Upper lobe of right lung (tissue), 1 donor: ENCODE data around the gene TRIM38. TPM values are rescaled to one million over a fixed set of nuclear protein-coding genes. Genes with fewer than 3 reads are reported as not detected.

Experiments
- ATAC-seq: fragments of 200-7000 bp; cut with Tn5 transposase; one replicate; pipeline ENCODE4 v1.9.1; 2020; ENCODE audit warnings: mild to moderate bottlenecking, moderate library complexity
- DNase-seq: peaks from one replicate; pipeline ENCODE4 v3.0.0-alpha.2; 2020
- H3K27ac ChIP-seq: fragments of 200-600 bp; one replicate; pipeline ENCODE4 v1.8.0; 2022
- H3K27me3 ChIP-seq: fragments of 200-600 bp; one replicate; pipeline ENCODE4 v1.8.0; 2022; ENCODE audit warnings: mild to moderate bottlenecking
- H3K36me3 ChIP-seq: fragments of 200-600 bp; one replicate; pipeline ENCODE4 v1.8.0; 2022
- H3K4me1 ChIP-seq: fragments of 200-600 bp; one replicate; pipeline ENCODE4 v1.8.0; 2022
- H3K4me3 ChIP-seq: fragments of 200-600 bp; one replicate; pipeline ENCODE4 v1.8.0; 2022; ENCODE audit warnings: mild to moderate bottlenecking
- H3K9me3 ChIP-seq: fragments of 200-600 bp; one replicate; pipeline ENCODE4 v1.8.0; 2022
- intact Hi-C: fragments of 100-400 bp; cut with DNase I; formaldehyde crosslinking; loops from one replicate; pipeline ENCODE4 v1.11.0; 2022
- total RNA-seq: library from RNA; stranded (reverse); fragmentation: NEBNext Ultra II Directional; extraction: Animal tissue kit (Norgen Biotek cat#: 25700); gene quantifications from one replicate; pipeline ENCODE4 v1.2.1, GENCODE V29; 2021
- TF ChIP-seq, protein P1 (sequence below): fragments of 200-600 bp; IDR thresholded peaks from one replicate; pipeline ENCODE4 v1.8.0; 2022; ENCODE audit warnings: antibody characterized with exemption
- donor health status: DM: no; HTN: yes; CAD: no; lungs with severe emphysema.

The TRIM38 gene
- total RNA-seq, 1 donor from 2014 or later: 18.0 TPM

DNA sequence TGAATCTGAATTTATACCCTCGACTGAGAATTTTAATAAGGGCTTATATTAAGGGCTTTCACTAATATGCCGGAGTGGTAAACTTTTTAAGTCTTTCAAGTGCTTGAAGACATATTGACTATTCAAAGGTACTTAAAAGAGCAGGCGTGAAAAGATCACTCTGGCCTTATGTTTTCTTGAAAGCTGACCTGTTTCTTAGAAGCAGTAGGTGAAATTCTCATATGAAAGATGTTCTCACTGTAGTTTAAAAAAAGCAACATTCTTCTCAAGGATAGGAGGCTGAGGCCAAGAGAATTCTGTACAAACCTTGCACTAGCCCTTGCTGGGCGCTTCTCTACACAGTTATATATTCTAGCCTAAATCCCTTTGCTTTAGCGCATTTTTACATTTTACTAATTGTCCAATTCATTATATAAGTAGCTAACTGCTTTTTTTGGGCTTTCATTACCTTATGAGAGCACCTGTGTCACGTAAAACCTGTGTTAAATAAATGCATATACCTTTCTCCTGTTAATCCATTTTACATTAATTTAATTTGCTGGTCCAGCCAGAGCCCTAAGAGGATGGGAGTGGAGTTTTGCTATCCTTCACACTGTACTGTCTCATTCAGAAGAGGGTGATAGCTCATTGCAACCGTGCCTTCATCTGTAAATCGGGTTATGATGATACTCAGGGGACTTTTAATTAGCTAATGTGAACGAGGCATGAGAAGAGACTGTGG lies 65.0 kb downstream of the TRIM38 start:
- H3K27ac ChIP-seq: peak overlapping the region; percentile 91
- no peaks in the 10 kb centered on the region for H3K36me3 ChIP-seq
- H3K27me3 ChIP-seq: no peaks in the 10 kb centered on the region
- intact Hi-C loops: no loop called here
- ATAC-seq (no peak), DNase-seq (no peak)
- H3K9me3 ChIP-seq: no peaks in the 10 kb centered on the region
- H3K4me1 ChIP-seq: peaks cover 23% of the 10 kb centered on the region
- H3K4me3 ChIP-seq: peak overlapping the region; percentile 66
- TF ChIP-seq, protein P1, sequence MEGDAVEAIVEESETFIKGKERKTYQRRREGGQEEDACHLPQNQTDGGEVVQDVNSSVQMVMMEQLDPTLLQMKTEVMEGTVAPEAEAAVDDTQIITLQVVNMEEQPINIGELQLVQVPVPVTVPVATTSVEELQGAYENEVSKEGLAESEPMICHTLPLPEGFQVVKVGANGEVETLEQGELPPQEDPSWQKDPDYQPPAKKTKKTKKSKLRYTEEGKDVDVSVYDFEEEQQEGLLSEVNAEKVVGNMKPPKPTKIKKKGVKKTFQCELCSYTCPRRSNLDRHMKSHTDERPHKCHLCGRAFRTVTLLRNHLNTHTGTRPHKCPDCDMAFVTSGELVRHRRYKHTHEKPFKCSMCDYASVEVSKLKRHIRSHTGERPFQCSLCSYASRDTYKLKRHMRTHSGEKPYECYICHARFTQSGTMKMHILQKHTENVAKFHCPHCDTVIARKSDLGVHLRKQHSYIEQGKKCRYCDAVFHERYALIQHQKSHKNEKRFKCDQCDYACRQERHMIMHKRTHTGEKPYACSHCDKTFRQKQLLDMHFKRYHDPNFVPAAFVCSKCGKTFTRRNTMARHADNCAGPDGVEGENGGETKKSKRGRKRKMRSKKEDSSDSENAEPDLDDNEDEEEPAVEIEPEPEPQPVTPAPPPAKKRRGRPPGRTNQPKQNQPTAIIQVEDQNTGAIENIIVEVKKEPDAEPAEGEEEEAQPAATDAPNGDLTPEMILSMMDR: no peak

DNA sequence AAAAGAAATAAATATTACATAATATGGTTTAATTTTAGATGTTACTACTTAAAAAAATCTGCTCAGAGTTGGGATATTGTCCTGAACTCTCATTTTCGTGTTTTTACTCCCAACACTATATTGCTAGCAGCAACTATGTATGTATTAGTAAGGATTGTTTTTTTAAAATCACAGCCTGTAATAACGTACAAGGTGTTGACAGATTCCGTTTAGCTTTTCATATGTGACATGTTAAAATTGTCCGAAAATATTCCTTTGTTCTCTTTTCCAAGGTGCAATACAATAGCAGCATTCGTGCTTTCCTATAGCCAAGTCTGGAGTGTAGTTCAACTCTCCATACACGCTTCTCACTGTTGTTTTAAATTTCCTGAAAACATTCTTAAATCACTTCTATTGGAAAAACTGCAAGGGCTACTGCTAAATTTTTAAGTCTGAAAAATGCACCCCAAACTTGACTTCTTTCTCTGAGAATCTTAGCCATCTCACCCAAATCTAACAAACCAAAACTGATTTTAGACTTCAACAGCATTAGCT lies 65.7 kb downstream of the TRIM38 start:
- Histone ChIP-seq H3K27me3 (no peaks in the 10 kb centered on the region), H3K27ac (no peak overlapping the region), H3K9me3 (no peaks in the 10 kb centered on the region), H3K4me1 (peaks cover 23% of the 10 kb centered on the region), H3K4me3 (no peak overlapping the region), H3K36me3 (no peaks in the 10 kb centered on the region)
- TF ChIP-seq, protein P1: no peak
- ATAC-seq (no peak), DNase-seq (no peak)
- intact Hi-C loops: no loop called here

DNA sequence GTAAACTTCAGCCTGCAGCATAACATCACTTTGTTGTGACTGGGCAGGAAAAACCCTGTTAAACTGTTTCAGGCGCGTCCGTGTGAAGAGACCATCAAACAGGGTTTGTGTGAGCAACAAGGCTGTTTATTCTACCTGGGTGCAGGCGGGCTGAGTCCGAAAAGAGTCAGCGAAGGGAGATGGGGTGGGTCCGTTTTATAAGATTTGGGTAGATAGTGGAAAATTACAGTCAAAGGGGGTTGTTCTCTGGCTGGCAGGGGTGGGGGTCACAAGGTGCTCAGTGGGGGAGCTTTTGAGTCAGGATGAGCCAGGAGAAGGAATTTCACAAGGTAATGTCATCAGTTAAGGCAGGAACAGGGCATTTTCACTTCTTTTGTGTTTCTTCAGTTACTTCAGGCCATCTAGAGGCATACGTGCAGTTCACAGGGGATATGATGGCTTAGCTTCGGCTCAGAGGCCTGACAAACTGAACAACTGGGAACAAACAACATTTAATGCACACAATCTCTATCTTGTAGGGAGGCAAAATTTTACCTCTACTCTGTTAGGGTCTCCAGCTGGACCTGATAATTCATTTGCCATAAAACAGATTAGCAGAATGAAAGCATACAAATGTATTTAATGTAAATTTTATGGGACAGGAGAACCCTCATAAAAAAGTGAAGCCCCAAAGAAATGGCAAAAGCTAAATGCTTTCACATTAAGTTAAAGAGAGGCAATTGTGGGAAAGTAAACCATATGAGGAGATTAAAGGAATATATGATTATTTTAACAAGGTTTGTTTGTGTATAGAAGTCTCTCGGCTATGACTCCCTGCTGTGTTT lies 66.4 kb downstream of the TRIM38 start:
- Histone ChIP-seq H3K4me3 (no peak overlapping the region), H3K4me1 (peaks cover 23% of the 10 kb centered on the region), H3K36me3 (no peaks in the 10 kb centered on the region), H3K9me3 (no peaks in the 10 kb centered on the region), H3K27ac (no peak overlapping the region), H3K27me3 (no peaks in the 10 kb centered on the region)
- intact Hi-C loops: no loop called here
- DNase-seq (no peak), ATAC-seq (no peak)
- TF ChIP-seq, protein P1: no peak

DNA sequence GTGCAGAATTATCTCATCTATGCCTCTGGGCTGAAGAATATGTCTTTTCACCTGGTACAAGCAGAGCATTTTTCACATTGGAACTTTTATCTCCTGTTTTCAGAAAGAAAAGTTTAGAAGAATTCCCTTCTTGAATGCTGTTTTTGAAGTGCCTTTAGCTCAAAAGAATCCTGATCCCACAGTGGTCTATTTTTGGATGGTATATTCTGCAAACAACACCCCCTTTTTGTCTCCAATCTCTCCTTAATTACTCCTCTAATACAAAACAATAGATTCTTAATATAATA lies 66.9 kb downstream of the TRIM38 start:
- H3K36me3 ChIP-seq: no peaks in the 10 kb centered on the region
- H3K4me1 ChIP-seq: peaks cover 23% of the 10 kb centered on the region
- TF ChIP-seq, protein P1: no peak
- ATAC-seq (no peak), DNase-seq (no peak)
- H3K27ac ChIP-seq: no peak overlapping the region
- no peaks in the 10 kb centered on the region for H3K27me3 ChIP-seq
- H3K9me3 ChIP-seq: no peaks in the 10 kb centered on the region
- H3K4me3 ChIP-seq: no peak overlapping the region
- intact Hi-C loops: no loop called here

DNA sequence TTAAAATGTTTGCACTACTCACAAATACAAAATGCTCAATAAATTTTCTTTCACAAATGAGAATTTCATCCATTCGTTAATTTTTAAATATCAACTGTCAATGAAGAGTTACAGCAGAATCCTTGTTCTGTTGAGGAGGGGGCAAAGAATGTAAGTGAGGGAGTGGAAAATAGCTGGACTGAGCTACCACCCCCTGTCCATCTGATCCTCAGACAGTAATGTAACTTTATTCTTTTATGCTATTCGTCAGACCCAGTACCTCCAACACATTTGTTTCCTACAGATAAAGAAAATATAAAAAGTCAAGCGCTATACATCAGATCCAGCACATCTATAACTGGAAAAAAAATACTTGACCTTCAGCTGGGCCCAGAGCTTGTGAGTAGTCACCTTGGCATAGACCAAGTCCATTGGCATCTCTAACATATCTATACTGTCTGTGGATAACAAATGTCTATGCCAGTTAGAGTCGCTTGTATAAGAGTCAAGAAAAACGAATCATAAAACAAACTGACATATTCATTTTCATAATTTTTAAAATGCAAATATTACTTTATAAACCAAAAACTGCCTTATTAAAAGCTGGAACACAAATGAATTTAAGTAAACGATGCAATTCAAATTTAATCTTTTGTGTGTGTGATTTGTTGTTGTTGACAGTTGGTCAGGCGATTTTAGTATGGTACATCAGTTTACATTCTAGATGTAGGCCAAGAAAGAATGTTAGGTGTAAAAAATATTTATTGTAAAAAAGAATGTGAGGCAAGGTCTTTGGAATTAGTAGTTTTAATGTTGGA lies 67.5 kb downstream of the TRIM38 start:
- ATAC-seq: no peak
- Histone ChIP-seq H3K27ac (no peak overlapping the region), H3K36me3 (no peaks in the 10 kb centered on the region), H3K4me3 (no peak overlapping the region), H3K9me3 (no peaks in the 10 kb centered on the region), H3K27me3 (no peaks in the 10 kb centered on the region), H3K4me1 (peaks cover 23% of the 10 kb centered on the region)
- intact Hi-C loops: no loop called here
- TF ChIP-seq, protein P1: no peak
- no peak for DNase-seq
